IMR-90 (cell line): ENCODE measurements around the gene PMP22. TPM values are rescaled to one million over a fixed set of nuclear protein-coding genes. Genes with fewer than 3 reads are reported as not detected.

Experiments used
- ATAC-seq: fragments of 200-7000 bp; cut with Tn5 transposase; 2 replicates; pipeline ENCODE4 v1.9.1; 2020; ENCODE audit warnings: low read depth, mild to moderate bottlenecking, moderate library complexity
- BruUV-seq: library from RNA; stranded (reverse); fragments of 400-500 nt; replicated peaks from 2 replicates; lab custom pipeline; 2021; lab: Mats Ljungman, UMichigan
- CTCF ChIA-PET: fragments of 300-600 bp; formaldehyde crosslinking; extraction: SDS; loops from one replicate; lab custom pipeline; 2021; ENCODE audit warnings: antibody characterized with exemption; lab: Yijun Ruan, JAX
- POLR2A ChIA-PET: fragments of 300-600 bp; sonication (Branson Sonifier 250); formaldehyde crosslinking; loops from one replicate; lab custom pipeline; 2022; ENCODE audit warnings: antibody characterized with exemption; ENCODE audit not compliant: unreplicated experiment; lab: Charles Lee
- DNase-seq: peaks from one replicate; pipeline ENCODE4 v3.0.0; 2013
- H2AFZ ChIP-seq: replicated peaks from 2 replicates; pipeline ENCODE3; 2013; ENCODE audit warnings: low read length, mild to moderate bottlenecking; ENCODE audit not compliant: poor library complexity
- H2AK5ac ChIP-seq: 2 replicates; pipeline ENCODE4 v1.6.1; 2013; ENCODE audit warnings: low read depth, low read length, inconsistent platforms
- H2AK9ac ChIP-seq: replicated peaks from 2 replicates; pipeline ENCODE3; 2013; ENCODE audit warnings: mild to moderate bottlenecking, low read depth, low read length, moderate library complexity; ENCODE audit not compliant: poor library complexity
- H2BK120ac ChIP-seq: 2 replicates; pipeline ENCODE4 v1.6.1; 2013; ENCODE audit warnings: low read depth, low read length, inconsistent platforms
- H2BK15ac ChIP-seq: 3 replicates; pipeline ENCODE4 v1.6.1; 2013; ENCODE audit warnings: low read depth, low read length, inconsistent platforms
- H2BK20ac ChIP-seq: 2 replicates; pipeline ENCODE4 v1.6.1; 2013; ENCODE audit warnings: low read depth, mild to moderate bottlenecking, inconsistent platforms, low read length, moderate library complexity
- H2BK5ac ChIP-seq: 2 replicates; pipeline ENCODE4 v1.6.1; 2013; ENCODE audit warnings: mild to moderate bottlenecking, low read depth, low read length, inconsistent platforms; ENCODE audit not compliant: poor library complexity, severe bottlenecking
- H3K14ac ChIP-seq: replicated peaks from 2 replicates; pipeline ENCODE4 v1.6.1; 2013; ENCODE audit warnings: low read depth, low read length, inconsistent platforms
- H3K18ac ChIP-seq: 2 replicates; pipeline ENCODE4 v1.6.1; 2013; ENCODE audit warnings: low read depth, low read length, control low read depth
- H3K23ac ChIP-seq: 2 replicates; pipeline ENCODE4 v1.6.1; 2013; ENCODE audit warnings: low read depth, low read length, inconsistent platforms
- H3K27ac ChIP-seq: 2 replicates; pipeline ENCODE4 v1.5.1; 2013; ENCODE audit warnings: mild to moderate bottlenecking, control low read depth, low read length; ENCODE audit not compliant: insufficient read depth
- H3K27me3 ChIP-seq: 2 replicates; pipeline ENCODE4 v1.6.1; 2013; ENCODE audit warnings: low read length; ENCODE audit not compliant: control insufficient read depth, insufficient read depth
- H3K36me3 ChIP-seq: 2 replicates; pipeline ENCODE4 v1.6.1; 2013; ENCODE audit warnings: low read length, mixed read lengths; ENCODE audit not compliant: control insufficient read depth, insufficient read depth
- H3K4ac ChIP-seq: 2 replicates; pipeline ENCODE4 v1.6.1; 2013; ENCODE audit warnings: low read depth, low read length, inconsistent platforms
- H3K4me1 ChIP-seq: 2 replicates; pipeline ENCODE4 v1.6.1; 2013; ENCODE audit warnings: low read length, mixed read lengths; ENCODE audit not compliant: control insufficient read depth, insufficient read depth
- H3K4me2 ChIP-seq: 2 replicates; pipeline ENCODE4 v1.6.1; 2013; ENCODE audit warnings: low read depth, mild to moderate bottlenecking, control low read depth, low read length, moderate library complexity
- H3K4me3 ChIP-seq: 2 replicates; pipeline ENCODE4 v1.5.1; 2013; ENCODE audit warnings: low read depth, mild to moderate bottlenecking, control low read depth, low read length, moderate library complexity; ENCODE audit not compliant: insufficient read depth
- H3K56ac ChIP-seq: 2 replicates; pipeline ENCODE4 v1.6.1; 2013; ENCODE audit warnings: low read length, inconsistent platforms; ENCODE audit not compliant: insufficient read depth; ENCODE audit errors: extremely low read depth
- H3K79me1 ChIP-seq, 2 experiments: 2 replicates each; pipeline ENCODE4 v1.6.1; 2013; ENCODE audit warnings: low read length in 2 of 2, inconsistent platforms in 1 of 2, low read depth in 1 of 2
- H3K9ac ChIP-seq: 2 replicates; pipeline ENCODE4 v1.6.1; 2013; ENCODE audit warnings: low read depth, low read length, control low read depth
- H3K9me1 ChIP-seq: 2 replicates; pipeline ENCODE4 v1.6.1; 2013; ENCODE audit warnings: low read length, inconsistent platforms; ENCODE audit not compliant: insufficient read depth
- H3K9me3 ChIP-seq: 2 replicates; pipeline ENCODE4 v1.6.1; 2013; ENCODE audit warnings: low read length; ENCODE audit not compliant: control insufficient read depth, insufficient read depth
- H4K20me1 ChIP-seq: 2 replicates; pipeline ENCODE4 v1.6.1; 2013; ENCODE audit warnings: low read length, inconsistent platforms; ENCODE audit not compliant: insufficient read depth
- H4K5ac ChIP-seq: 2 replicates; pipeline ENCODE4 v1.6.1; 2013; ENCODE audit warnings: mild to moderate bottlenecking, low read depth, low read length, control low read depth
- H4K8ac ChIP-seq, 2 experiments: 2 replicates each; pipeline ENCODE4 v1.6.1; 2013; ENCODE audit warnings: low read depth in 2 of 2, low read length in 2 of 2, control low read depth in 1 of 2, inconsistent platforms in 1 of 2
- H4K91ac ChIP-seq: 2 replicates; pipeline ENCODE4 v1.6.1; 2013; ENCODE audit warnings: low read depth, low read length, inconsistent platforms; ENCODE audit not compliant: insufficient read depth
- BHLHE40 ChIP-seq: fragments of 150-350 bp; IDR thresholded peaks from 2 replicates; pipeline ENCODE4 v1.6.1; 2016; ENCODE audit warnings: mild to moderate bottlenecking, low read depth, low read length
- CEBPB ChIP-seq: IDR thresholded peaks from 2 replicates; pipeline ENCODE4 v1.6.1; 2012; ENCODE audit warnings: low read depth, low read length, improper control_type of control experiment
- CHD1 ChIP-seq: IDR thresholded peaks from 2 replicates; pipeline ENCODE4 v1.6.1; 2012; ENCODE audit warnings: low read depth, low read length, improper control_type of control experiment
- FOS ChIP-seq: fragments of 150-350 bp; IDR thresholded peaks from 2 replicates; pipeline ENCODE4 v1.6.1; 2016; ENCODE audit warnings: low read depth, low read length
- MAZ ChIP-seq: IDR thresholded peaks from 2 replicates; pipeline ENCODE4 v1.6.1; 2012; ENCODE audit warnings: low read depth, mild to moderate bottlenecking, low read length, improper control_type of control experiment, moderate library complexity, borderline replicate concordance
- MXI1 ChIP-seq: IDR thresholded peaks from 2 replicates; pipeline ENCODE4 v1.6.1; 2012; ENCODE audit warnings: low read depth, mild to moderate bottlenecking, low read length, moderate library complexity, borderline replicate concordance
- NFE2L2 ChIP-seq: fragments of 150-350 bp; IDR thresholded peaks from 2 replicates; pipeline ENCODE4 v1.6.1; 2016; ENCODE audit warnings: low read depth, mild to moderate bottlenecking, low read length
- POLR2A ChIP-seq: IDR thresholded peaks from 2 replicates; pipeline ENCODE4 v1.6.1; 2012; ENCODE audit warnings: mild to moderate bottlenecking, low read depth, low read length
- RAD21 ChIP-seq: IDR thresholded peaks from 2 replicates; pipeline ENCODE4 v1.6.1; 2012; ENCODE audit warnings: low read length, improper control_type of control experiment
- RCOR1 ChIP-seq: IDR thresholded peaks from 2 replicates; pipeline ENCODE4 v1.6.1; 2012; ENCODE audit warnings: mild to moderate bottlenecking, low read length, improper control_type of control experiment; ENCODE audit not compliant: insufficient replicate concordance
- SMC3 ChIP-seq: fragments of 150-350 bp; IDR thresholded peaks from 2 replicates; pipeline ENCODE4 v1.6.1; 2016; ENCODE audit warnings: low read depth, mild to moderate bottlenecking, antibody characterized with exemption, low read length, moderate library complexity
- WGBS, 2 experiments: methylation state at CpG; one replicate each; pipeline versions ENCODE4 v1.1.5 to v1.1.7; 2013; ENCODE audit warnings: missing lambda C conversion rate in 2 of 2; ENCODE audit not compliant: insufficient read length in 1 of 2; ENCODE audit errors: extremely low coverage in 2 of 2; 5-methylcytosine and 5-hydroxymethylcytosine counted together
- dilution Hi-C: fragments of 300-500 bp; cut with HindIII; formaldehyde crosslinking; loops from one replicate; pipeline ENCODE4 v1.14.3; 2018; ENCODE audit warnings: low sequenced_read_pairs; ENCODE audit not compliant: unreplicated experiment
- in situ Hi-C: fragments of 300-500 bp; cut with MboI; formaldehyde crosslinking; loops from 3 replicates; pipeline ENCODE4 v1.14.3; 2019; ENCODE audit warnings: low sequenced_read_pairs, inconsistent platforms, mixed read lengths
- intact Hi-C: fragments of 100-400 bp; cut with micrococcal nuclease; formaldehyde crosslinking; loops from 2 replicates; pipeline ENCODE4 v1.10.0; 2022
- polyA plus RNA-seq, 3 experiments: library from polyadenylated mRNA; depleted of rRNA; stranded (reverse); fragments of >200 nt; gene quantifications; 2 replicates each; pipeline ENCODE4 v1.2.3, GENCODE V29; 2012; ENCODE audit warnings: low replicate concordance in 1 of 3
- total RNA-seq: library from RNA; depleted of rRNA; stranded (reverse); fragments of >200 nt; gene quantifications from 2 replicates; pipeline ENCODE4 v1.2.3, GENCODE V29; 2012
- TF ChIP-seq, protein P1 (sequence below): fragments of 150-350 bp; IDR thresholded peaks from 2 replicates; pipeline ENCODE4 v1.6.1; 2017; ENCODE audit warnings: mild to moderate bottlenecking, antibody characterized with exemption, low read length, low read depth
- TF ChIP-seq, protein P2 (sequence below): fragments of 150-350 bp; IDR thresholded peaks from 2 replicates; pipeline ENCODE4 v1.6.1; 2016; ENCODE audit warnings: low read depth, mild to moderate bottlenecking, low read length, moderate library complexity, borderline replicate concordance
- TF ChIP-seq, protein P3 (sequence below): conservative IDR thresholded peaks from 2 replicates; pipeline ENCODE4 v1.5.1; 2012; ENCODE audit warnings: mild to moderate bottlenecking, low read depth, low read length, improper control_type of control experiment

Gene PMP22
- total and polyA plus RNA-seq, 2 of the 4 experiments (the other 2 are of a cell fraction) = 33.5 to 72.8 TPM

DNA sequence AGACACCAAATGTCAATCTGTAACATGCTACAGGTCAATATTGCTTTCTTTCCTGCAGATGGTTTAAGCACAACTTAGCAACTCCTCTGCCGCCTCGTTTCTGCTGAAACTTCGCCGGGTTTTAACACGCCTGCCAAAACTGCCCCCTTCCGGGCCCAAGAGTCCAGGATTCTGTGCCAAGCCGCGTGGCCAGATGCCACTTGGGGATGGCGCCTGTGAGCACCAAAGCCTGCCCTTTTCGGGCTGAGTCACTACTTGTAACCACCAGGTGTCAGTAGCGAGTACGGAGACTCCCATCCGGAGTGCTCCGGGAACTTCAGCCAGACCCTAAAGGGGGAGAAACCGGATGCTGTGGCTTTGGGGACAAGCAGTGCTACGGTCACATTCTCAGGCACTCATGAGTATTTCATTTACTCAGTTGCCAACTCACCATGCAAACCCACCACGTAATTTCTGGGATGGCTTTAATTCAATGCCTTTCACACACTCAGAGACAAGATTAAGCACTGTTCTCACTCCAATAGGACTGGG, 7.8 kb downstream of the PMP22 start:
- peak overlapping the region; percentile 8; the same call in 1 of the 2 replicates for H3K23ac ChIP-seq
- H3K27me3 ChIP-seq = no peaks in the 10 kb centered on the region
- no peak overlapping the region for H4K91ac ChIP-seq
- H3K9me1 ChIP-seq = peaks cover 22% of the 10 kb centered on the region; the same call in 1 of the 2 replicates
- H3K36me3 ChIP-seq = peaks cover 60% of the 10 kb centered on the region
- CTCF ChIA-PET = interaction anchor here (0.6 to 1.9 kb wide), 9 partner anchors 9 to 253 kb away, joined by 3 to 9 read pairs (median 4); no protein-coding TSS in a partner anchor
- POLR2A ChIA-PET = no interaction called here
- peak overlapping the region; percentile 69 for H2AFZ ChIP-seq
- 0 out of 2 replicates have a peak overlapping the region, but pooled peaks have one; percentile 22 for H2BK120ac ChIP-seq
- DNase-seq (peak; percentile 72), ATAC-seq (peak; percentile 37)
- no peak overlapping the region for H4K5ac ChIP-seq
- H2AK5ac ChIP-seq = peak overlapping the region; percentile 3; the same call in 1 of the 2 replicates
- no peak overlapping the region for H2BK20ac ChIP-seq
- H2BK5ac ChIP-seq = no peak overlapping the region
- H3K56ac ChIP-seq = no peak overlapping the region
- no peak overlapping the region for H3K4ac ChIP-seq
- H3K18ac ChIP-seq = no peak overlapping the region
- no peak overlapping the region for H3K4me3 ChIP-seq
- no peak overlapping the region for H2AK9ac ChIP-seq
- dilution Hi-C loops = no loop called here
- H3K9me3 ChIP-seq = no peaks in the 10 kb centered on the region
- peak overlapping the region; percentile 69 for H3K4me2 ChIP-seq
- H3K9ac ChIP-seq = peak overlapping the region; percentile 38; the same call in 1 of the 2 replicates
- intact Hi-C loops = loop anchor here (5.0 kb wide), 1 partner anchor 395 kb away; no protein-coding TSS in a partner anchor
- peaks cover 56% of the 10 kb centered on the region for H4K20me1 ChIP-seq
- 0% methylated on average over 7 of the region's 17 CpGs; no CpG with 5 or more reads in 1 of the 2 experiments for WGBS, 2 experiments
- H3K27ac ChIP-seq = no peak overlapping the region
- H3K79me1 ChIP-seq = peaks cover 26 to 71% of the 10 kb centered on the region in 2 experiments
- BruUV-seq = no TSS peak
- in situ Hi-C loops = loop anchor here (5.0 to 25.0 kb wide), 3 partner anchors 245 to 705 kb away; no protein-coding TSS in a partner anchor
- H2BK15ac ChIP-seq = peak overlapping the region; percentile 5; the same call in 1 of the 3 replicates
- H3K4me1 ChIP-seq = peaks cover 13% of the 10 kb centered on the region
- H3K14ac ChIP-seq = no peak overlapping the region
- peak overlapping the region; percentile 4 to 38; a peak in 2 of 4 replicates for H4K8ac ChIP-seq
- no peak for TF ChIP-seq CHD1
- no peak for TF ChIP-seq BHLHE40
- TF ChIP-seq CEBPB = no peak
- TF ChIP-seq, protein P1, sequence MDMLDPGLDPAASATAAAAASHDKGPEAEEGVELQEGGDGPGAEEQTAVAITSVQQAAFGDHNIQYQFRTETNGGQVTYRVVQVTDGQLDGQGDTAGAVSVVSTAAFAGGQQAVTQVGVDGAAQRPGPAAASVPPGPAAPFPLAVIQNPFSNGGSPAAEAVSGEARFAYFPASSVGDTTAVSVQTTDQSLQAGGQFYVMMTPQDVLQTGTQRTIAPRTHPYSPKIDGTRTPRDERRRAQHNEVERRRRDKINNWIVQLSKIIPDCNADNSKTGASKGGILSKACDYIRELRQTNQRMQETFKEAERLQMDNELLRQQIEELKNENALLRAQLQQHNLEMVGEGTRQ = no peak
- no peak for TF ChIP-seq NFE2L2
- TF ChIP-seq RCOR1 = no peak
- peak; percentile 13; the same call in 1 of the 2 replicates for TF ChIP-seq MAZ
- TF ChIP-seq, protein P2, sequence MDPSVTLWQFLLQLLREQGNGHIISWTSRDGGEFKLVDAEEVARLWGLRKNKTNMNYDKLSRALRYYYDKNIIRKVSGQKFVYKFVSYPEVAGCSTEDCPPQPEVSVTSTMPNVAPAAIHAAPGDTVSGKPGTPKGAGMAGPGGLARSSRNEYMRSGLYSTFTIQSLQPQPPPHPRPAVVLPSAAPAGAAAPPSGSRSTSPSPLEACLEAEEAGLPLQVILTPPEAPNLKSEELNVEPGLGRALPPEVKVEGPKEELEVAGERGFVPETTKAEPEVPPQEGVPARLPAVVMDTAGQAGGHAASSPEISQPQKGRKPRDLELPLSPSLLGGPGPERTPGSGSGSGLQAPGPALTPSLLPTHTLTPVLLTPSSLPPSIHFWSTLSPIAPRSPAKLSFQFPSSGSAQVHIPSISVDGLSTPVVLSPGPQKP = no peak
- TF ChIP-seq SMC3 = peak; percentile 83
- TF ChIP-seq MXI1 = 0 out of 2 replicates have a peak, but pooled peaks have one; percentile 46
- peak; percentile 71 for TF ChIP-seq RAD21
- no peak for TF ChIP-seq POLR2A
- TF ChIP-seq, protein P3, sequence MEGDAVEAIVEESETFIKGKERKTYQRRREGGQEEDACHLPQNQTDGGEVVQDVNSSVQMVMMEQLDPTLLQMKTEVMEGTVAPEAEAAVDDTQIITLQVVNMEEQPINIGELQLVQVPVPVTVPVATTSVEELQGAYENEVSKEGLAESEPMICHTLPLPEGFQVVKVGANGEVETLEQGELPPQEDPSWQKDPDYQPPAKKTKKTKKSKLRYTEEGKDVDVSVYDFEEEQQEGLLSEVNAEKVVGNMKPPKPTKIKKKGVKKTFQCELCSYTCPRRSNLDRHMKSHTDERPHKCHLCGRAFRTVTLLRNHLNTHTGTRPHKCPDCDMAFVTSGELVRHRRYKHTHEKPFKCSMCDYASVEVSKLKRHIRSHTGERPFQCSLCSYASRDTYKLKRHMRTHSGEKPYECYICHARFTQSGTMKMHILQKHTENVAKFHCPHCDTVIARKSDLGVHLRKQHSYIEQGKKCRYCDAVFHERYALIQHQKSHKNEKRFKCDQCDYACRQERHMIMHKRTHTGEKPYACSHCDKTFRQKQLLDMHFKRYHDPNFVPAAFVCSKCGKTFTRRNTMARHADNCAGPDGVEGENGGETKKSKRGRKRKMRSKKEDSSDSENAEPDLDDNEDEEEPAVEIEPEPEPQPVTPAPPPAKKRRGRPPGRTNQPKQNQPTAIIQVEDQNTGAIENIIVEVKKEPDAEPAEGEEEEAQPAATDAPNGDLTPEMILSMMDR = peak; percentile 84
- no peak for TF ChIP-seq FOS
